Psoas muscle (tissue), 8 donors: ENCODE data around the gene GNS. TPM values are rescaled to one million over a fixed set of nuclear protein-coding genes. Genes with fewer than 3 reads are reported as not detected.

Experiments
- ATAC-seq, 4 donors: fragments of 200-7000 bp; cut with Tn5 transposase; one replicate each; pipeline ENCODE4 v1.9.1; 2020; ENCODE audit warnings: moderate library complexity in 3 of 4, mild to moderate bottlenecking in 2 of 4
- DNase-seq, 2 donors: peaks; one replicate each; pipeline ENCODE4 v3.0.0-alpha.2; 2020
- H3K27ac ChIP-seq: fragments of 200-600 bp; one replicate; pipeline ENCODE4 v1.8.0; 2022
- H3K27me3 ChIP-seq, 3 donors: fragments of 200-600 bp in 1 of 3; one replicate each; pipeline versions ENCODE4 v1.6.1 to v1.8.0; 2013 to 2022; ENCODE audit warnings: low read length in 2 of 3, mild to moderate bottlenecking in 2 of 3, moderate library complexity in 1 of 3; ENCODE audit not compliant: insufficient read depth in 3 of 3
- H3K36me3 ChIP-seq, 2 donors: fragments of 200-600 bp in 1 of 2; one replicate each; pipeline versions ENCODE4 v1.6.1 to v1.8.0; 2013 to 2022; ENCODE audit warnings: low read depth in 1 of 2, mild to moderate bottlenecking in 1 of 2, moderate library complexity in 1 of 2; ENCODE audit not compliant: insufficient read depth in 1 of 2
- H3K4me1 ChIP-seq: fragments of 200-600 bp; one replicate; pipeline ENCODE4 v1.8.0; 2022
- H3K4me3 ChIP-seq: fragments of 200-600 bp; one replicate; pipeline ENCODE4 v1.8.0; 2022; ENCODE audit warnings: mild to moderate bottlenecking
- H3K9me3 ChIP-seq: fragments of 200-600 bp; one replicate; pipeline ENCODE4 v1.8.0; 2022
- WGBS, 3 donors: extraction: QIAGEN DNeasy Blood & Tissue Kit; methylation state at CpG; one replicate each; pipeline versions ENCODE4 v1.1.6 to v1.1.7; 2013; 5-methylcytosine and 5-hydroxymethylcytosine counted together
- intact Hi-C, 2 donors: fragments of 100-400 bp; cut with DNase I; formaldehyde crosslinking; loops; one replicate each; pipeline versions ENCODE4 v1.11.0 to v1.14.2; 2022
- polyA plus RNA-seq, 3 donors: library from polyadenylated mRNA; stranded (reverse); fragments of 200-250 nt; gene quantifications; one replicate each; pipeline ENCODE4 v1.2.3, GENCODE V29; 2013
- total RNA-seq, 4 donors: library from RNA; stranded (reverse); fragmentation: NEBNext Ultra II Directional in 2 of 4; extraction: Animal tissue kit (Norgen Biotek cat#: 25700) in 2 of 4; gene quantifications; one replicate each; pipeline versions ENCODE4 v1.2.1 to v1.2.4, GENCODE V29; 2021 to 2023
- TF ChIP-seq, protein P1 (sequence below): fragments of 200-600 bp; IDR thresholded peaks from one replicate; pipeline ENCODE4 v1.8.0; 2022; ENCODE audit warnings: antibody characterized with exemption
- donor health status: healthy with polysubstance abuse.
- donor health status: DM: no; HTN: no; CAD: no; lungs with moderate emphysema.
- donor health status: Bipolar disorder and iron deficiency.
- donor health status: healthy.
- donor health status: DM: yes; HTN: yes; CAD: no.
- donor health status: DM: no; HTN: no; CAD: no.
- donor health status: DM: no; HTN: no; CAD: no.
- donor health status: DM: yes; HTN: yes; CAD: no.

The GNS gene
- total and polyA plus RNA-seq, 7 donors = 18.7 to 55.3 (median 36.5) TPM

DNA sequence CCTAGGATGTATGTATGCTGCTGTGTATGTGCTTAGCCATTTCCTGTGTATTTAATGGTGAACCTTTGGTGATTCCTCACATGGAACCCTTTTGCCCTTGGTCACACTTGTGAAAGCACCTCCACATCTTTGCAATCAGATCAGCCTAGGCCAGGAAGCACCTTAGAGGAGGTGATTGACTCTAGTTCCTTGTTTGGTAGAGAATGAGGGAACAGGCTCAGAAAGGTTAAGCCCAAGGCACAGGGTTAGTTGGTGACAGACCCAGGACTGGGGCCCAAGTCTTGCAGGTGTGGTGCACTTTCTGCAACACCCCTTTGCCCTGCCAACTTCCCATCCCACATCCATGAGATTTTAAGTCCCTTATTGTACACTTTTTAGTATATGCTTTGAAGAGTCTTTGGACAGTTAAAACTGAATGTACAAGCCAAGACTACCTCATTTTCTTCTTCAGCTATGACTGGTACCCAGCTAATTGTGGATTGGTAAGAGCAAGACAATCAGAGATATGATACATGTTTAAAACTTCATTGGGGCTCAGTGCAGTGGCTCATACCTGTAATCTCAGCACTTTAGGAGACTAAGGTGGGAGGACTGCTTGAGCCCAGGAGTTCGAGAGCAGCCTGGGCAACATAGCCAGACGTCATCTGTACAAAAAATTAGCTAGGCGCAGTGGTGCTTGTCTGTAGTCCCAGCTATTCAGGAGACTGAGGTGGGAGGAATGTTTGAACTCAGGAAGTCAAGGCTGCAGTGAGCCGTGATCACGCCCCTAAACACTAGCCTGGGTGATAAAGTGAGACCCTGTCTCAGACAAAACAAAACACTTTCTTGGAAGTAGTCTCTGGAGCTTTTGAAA is 77.8 kb downstream of the GNS start:
- no peak for ATAC-seq
- DNase-seq = no peak
- no peaks in the 10 kb centered on the region for H3K27me3 ChIP-seq
- intact Hi-C loops = no loop called here
- no peaks in the 10 kb centered on the region for H3K9me3 ChIP-seq
- no peak overlapping the region for H3K4me3 ChIP-seq
- TF ChIP-seq, protein P1, sequence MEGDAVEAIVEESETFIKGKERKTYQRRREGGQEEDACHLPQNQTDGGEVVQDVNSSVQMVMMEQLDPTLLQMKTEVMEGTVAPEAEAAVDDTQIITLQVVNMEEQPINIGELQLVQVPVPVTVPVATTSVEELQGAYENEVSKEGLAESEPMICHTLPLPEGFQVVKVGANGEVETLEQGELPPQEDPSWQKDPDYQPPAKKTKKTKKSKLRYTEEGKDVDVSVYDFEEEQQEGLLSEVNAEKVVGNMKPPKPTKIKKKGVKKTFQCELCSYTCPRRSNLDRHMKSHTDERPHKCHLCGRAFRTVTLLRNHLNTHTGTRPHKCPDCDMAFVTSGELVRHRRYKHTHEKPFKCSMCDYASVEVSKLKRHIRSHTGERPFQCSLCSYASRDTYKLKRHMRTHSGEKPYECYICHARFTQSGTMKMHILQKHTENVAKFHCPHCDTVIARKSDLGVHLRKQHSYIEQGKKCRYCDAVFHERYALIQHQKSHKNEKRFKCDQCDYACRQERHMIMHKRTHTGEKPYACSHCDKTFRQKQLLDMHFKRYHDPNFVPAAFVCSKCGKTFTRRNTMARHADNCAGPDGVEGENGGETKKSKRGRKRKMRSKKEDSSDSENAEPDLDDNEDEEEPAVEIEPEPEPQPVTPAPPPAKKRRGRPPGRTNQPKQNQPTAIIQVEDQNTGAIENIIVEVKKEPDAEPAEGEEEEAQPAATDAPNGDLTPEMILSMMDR = no peak
- WGBS, 3 donors = 83 to 85% (median 84%) methylated on average over 5 of the region's 5 CpGs
- H3K36me3 ChIP-seq = peaks cover 0 to 9% of the 10 kb centered on the region in 2 donors
- H3K27ac ChIP-seq = no peak overlapping the region
- peaks cover 9% of the 10 kb centered on the region for H3K4me1 ChIP-seq

- intact Hi-C loops = no loop called here
- DNase-seq (no peak), ATAC-seq (no peak)
- Histone ChIP-seq H3K4me3 (peak overlapping the region; percentile 40), H3K27me3 (no peaks in the 10 kb centered on the region), H3K4me1 (peaks cover 9% of the 10 kb centered on the region), H3K9me3 (no peaks in the 10 kb centered on the region), H3K27ac (peak overlapping the region; percentile 28), H3K36me3 (peaks cover 0 to 2% of the 10 kb centered on the region in 2 donors)
- TF ChIP-seq, protein P1 = no peak
- 72 to 95% (median 79%) methylated on average over 4 of the region's 4 CpGs for WGBS, 3 donors
Observed at GRCh38 chr12:64680235-64680634, 79.0 kb downstream of the GNS start.

DNA sequence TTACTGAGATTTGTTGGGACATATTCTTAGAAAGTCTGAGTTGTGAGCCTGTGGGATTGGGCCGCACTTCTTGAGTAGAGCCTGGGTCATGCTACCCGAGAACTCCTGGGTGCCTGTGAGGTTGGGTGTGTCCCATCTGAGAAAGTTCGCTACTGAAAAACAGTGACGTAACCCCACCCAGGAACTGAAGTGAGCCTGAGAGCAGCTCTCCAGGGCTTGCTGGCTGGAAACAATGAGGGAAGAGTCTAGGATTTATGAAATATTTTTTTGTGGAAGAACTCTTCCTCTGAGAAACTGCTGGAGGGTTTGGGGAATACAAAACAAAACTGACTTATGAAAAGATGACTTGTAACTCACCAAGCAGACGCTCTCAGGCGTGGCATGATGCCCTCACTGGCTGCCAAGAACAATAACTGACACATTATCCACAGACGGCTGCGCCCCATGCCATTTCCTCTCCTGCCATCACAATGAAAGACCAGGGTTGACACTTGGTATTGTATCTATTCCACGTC is 79.7 kb downstream of the GNS start:
- DNase-seq = peak; percentile 60 to 81
- WGBS, 3 donors = 15 to 31% (median 21%) methylated on average over 9 of the region's 9 CpGs
- no peaks in the 10 kb centered on the region for H3K36me3 ChIP-seq
- intact Hi-C loops = no loop called here
- ATAC-seq = peak in 3 of 4 donors; percentile 73 to 90 (median 73)
- H3K4me1 ChIP-seq = peaks cover 9% of the 10 kb centered on the region
- peak overlapping the region; percentile 40 for H3K4me3 ChIP-seq
- TF ChIP-seq, protein P1 = no peak
- H3K27ac ChIP-seq = peak overlapping the region; percentile 28
- no peaks in the 10 kb centered on the region for H3K27me3 ChIP-seq
- H3K9me3 ChIP-seq = no peaks in the 10 kb centered on the region

DNA sequence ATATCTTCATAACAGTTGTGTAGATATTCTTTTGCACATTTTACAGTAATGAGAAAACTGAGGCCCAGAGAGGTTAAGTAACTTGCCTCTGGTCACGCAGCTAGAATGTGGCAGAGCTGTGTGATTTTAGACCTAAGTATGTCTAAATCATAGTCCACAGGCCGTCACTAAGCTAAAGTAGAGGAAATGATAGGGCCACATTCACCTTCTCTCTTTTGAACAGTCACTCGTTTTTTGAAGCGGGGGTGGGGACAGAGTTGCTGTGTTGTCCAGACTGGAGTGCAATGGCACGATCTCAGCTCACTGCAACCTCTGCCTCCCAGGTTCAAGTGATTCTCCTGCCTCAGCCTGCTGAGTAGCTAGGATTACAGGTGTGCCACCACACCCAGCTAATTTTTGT is 80.4 kb downstream of the GNS start:
- H3K4me3 ChIP-seq = no peak overlapping the region
- intact Hi-C loops = no loop called here
- no peaks in the 10 kb centered on the region for H3K9me3 ChIP-seq
- no peak for ATAC-seq
- WGBS, 3 donors = 85 to 88% (median 87%) methylated on average over 5 of the region's 5 CpGs
- DNase-seq = no peak
- TF ChIP-seq, protein P1 = no peak
- H3K27ac ChIP-seq = peak overlapping the region; percentile 28
- no peaks in the 10 kb centered on the region for H3K36me3 ChIP-seq
- H3K27me3 ChIP-seq = no peaks in the 10 kb centered on the region
- H3K4me1 ChIP-seq = peaks cover 9% of the 10 kb centered on the region
